Measurements from ENCODE around the gene FBXL13.
"Not testable (repeated sequence)": the region's sequence is repeated elsewhere in the genome, so short reads cannot be mapped to it uniquely, and the experiment has no call there.

Gene FBXL13

DNA sequence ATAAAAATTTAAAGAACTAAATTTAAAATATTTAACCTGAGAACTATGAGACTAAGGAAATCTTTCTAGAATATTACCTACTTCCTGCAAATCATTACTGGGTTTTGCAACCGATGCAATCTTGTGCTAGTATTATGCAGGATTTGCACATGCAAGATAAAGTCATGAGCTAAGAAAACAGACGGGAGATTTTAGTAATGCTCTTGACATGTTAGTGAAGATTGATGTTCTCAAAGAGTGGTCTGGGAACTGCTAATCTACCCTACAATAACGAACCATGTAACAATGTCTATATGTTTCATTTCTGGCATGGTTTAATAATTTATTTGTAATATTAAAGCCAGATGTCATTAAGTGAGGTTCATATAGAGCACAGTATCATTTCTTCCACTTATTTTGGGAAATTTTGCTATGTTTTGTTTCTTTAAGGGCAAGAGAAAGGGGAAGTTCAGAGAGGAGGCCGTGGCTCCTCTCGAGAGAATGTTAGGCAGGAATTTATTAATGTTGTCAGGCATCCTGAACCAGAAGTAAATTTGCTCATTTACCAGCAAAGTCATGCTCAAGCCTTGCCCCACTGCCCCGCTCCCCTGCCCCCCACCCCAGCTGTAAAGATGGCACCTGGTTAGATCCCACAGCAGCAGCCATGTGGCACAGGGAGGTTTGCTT, 139.0 kb downstream of the FBXL13 start:
- DNase-seq (ENCODE audit: low read depth in 3 of 3) = no peak

DNA sequence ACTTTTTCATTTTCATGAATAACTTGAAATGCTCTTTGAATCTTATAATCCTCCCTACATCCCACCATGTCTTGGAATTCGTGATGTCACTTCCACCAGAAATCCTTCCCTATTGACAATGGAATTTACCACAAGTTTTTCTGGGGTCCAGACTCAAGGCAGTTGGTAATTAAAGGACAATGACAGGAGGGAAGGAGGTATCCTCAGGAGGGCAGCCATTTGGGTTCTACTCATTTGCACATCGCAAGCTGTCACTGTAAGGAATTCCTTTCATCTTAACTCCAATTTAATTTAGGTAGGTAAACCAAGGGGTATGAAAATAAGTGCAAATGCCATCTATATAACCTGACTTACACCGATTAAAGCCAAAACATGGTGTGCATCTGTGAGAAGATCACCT, 139.9 kb downstream of the FBXL13 start:
- no peak for DNase-seq (ENCODE audit: low read depth in 3 of 3)

DNA sequence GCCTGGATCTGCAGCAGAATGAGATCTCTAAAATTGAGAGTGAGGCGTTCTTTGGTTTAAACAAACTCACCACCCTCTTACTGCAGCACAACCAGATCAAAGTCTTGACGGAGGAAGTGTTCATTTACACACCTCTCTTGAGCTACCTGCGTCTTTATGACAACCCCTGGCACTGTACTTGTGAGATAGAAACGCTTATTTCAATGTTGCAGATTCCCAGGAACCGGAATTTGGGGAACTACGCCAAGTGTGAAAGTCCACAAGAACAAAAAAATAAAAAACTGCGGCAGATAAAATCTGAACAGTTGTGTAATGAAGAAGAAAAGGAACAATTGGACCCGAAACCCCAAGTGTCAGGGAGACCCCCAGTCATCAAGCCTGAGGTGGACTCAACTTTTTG, 140.4 kb downstream of the FBXL13 start:
- DNase-seq (ENCODE audit: low read depth in 3 of 3) = no peak

DNA sequence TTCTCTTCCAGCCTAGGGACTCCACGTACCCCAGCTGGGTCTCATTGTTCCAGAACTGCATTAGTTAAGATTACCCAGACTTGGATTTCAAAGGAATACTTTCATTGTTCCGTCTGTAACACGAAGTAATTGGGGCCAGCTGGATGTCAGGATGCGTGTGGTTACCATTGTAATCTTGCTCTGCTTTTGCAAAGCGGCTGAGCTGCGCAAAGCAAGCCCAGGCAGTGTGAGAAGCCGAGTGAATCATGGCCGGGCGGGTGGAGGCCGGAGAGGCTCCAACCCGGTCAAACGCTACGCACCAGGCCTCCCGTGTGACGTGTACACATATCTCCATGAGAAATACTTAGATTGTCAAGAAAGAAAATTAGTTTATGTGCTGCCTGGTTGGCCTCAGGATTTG, 140.8 kb downstream of the FBXL13 start:
- no peak for DNase-seq (ENCODE audit: low read depth in 3 of 3)

DNA sequence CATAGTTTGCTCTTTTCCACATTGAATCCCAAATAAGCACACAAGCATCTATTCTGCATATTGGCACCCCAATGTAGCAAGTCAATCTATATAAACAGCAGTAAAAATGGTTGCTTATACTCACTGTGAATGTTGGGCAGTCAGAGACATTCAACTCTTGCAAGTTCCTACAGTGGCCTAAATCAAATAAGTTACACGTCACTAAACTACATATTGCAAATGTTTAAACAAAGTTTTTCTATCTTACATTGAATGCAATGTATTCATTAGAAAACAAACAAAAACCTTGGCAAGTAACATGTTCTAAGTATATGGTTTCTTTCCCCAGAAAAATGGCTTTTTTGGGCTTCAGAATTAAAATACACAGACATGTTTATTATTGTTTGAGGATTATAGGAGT, 142.8 kb downstream of the FBXL13 start:
- no peak for DNase-seq (ENCODE audit: low read depth in 3 of 3)

DNA sequence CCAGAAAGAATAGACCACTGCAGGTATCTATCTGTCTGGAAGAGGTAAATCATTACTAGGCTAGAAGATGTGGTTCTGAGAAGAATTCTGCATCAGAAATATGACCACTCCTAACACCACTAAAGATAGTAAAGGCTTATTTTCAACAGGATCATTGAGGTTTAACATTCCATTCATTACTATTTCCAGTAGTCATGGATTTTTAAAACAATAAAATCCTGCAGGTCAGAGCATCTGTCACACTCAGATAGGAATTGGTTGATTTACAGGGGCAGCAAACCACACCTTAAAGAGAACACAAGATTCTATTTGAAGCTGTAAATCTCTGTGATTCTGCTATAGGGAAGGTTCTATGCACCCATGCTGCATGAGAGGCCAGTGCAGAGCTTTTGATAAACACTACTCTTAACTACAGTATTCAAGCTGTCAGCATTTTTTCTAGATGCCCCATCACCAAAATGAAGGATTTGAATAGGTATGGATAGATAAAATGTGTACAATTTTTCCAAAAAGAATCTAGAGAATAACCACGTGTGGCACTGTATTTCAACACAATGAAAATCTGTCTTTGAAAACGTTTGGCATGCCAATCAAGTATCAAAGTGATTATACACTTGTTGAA, 147.2 kb downstream of the FBXL13 start:
- no peak for DNase-seq (ENCODE audit: low read depth in 3 of 3)

DNA sequence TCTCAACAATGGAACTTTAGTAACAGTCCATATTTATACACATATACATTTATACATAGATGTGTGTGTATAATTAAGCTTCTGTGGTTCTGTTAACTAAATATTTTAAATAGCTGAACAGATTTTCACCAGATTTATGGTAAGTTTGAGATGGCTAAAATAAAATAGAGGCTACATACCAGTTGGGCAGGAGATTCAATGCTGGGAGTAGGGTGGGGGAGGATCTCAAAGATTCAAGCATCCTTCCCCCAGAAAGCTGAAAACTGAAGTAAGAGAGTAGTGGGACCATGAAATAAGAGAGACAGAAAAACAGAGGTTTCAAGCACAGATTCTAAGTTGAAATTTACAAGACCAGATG, 147.8 kb downstream of the FBXL13 start:
- no peak for DNase-seq (ENCODE audit: low read depth in 3 of 3)

DNA sequence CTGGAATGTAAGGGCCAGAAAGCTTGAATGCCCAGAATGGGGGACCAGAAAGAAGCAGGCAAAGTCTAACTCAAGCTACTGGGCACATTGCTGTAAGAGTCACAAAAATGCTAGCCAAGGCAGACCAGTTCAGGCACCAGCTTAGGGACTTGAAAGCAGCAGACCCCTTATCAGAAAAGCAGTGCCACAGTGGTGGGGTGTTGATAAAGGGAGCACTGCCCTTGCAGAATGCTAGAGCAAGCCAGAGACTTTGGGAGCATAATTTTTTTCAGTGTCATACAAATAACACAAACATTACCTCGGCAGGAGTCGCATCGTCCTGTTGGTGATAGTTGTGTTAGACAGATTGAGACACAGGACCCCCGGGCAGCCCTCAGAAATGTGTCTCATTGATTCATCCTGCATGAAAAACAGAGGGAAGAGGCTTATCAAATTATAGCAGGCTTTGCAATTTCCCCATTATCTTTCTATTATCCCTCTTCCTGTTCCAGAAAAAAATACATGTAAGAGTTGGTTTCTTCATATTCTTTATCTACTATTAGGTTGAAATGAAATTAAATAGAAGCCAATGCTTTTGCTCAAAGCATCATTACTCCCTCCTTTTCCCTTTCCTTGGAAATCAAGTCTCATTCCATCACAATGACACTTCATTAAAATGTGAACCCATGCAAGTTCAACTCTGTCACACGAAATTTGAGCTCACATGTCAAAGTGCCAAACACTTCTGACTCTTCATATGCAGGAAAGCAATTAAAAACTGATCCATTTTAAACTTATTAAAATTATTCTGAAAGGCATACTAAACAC, 148.4 kb downstream of the FBXL13 start:
- no peak for DNase-seq (ENCODE audit: low read depth in 3 of 3)

DNA sequence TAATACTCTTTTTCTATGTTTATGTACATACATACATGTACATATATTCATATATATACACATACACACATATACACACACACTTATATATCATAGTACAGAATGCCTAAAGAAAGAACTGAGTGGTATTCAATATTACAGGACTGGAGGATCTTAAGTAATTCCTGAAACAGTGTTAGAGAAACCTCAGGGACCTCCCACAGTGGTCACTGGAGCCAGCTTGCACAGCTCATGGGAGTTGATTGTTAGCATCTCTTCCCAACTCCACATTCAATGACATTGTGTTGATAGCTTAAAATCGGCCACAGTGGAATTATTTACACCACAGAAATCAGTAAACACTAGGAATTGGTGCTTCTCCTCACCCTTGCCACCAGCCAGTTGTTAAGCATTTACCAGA, 155.8 kb downstream of the FBXL13 start:
- no peak for DNase-seq (ENCODE audit: low read depth in 3 of 3)

DNA sequence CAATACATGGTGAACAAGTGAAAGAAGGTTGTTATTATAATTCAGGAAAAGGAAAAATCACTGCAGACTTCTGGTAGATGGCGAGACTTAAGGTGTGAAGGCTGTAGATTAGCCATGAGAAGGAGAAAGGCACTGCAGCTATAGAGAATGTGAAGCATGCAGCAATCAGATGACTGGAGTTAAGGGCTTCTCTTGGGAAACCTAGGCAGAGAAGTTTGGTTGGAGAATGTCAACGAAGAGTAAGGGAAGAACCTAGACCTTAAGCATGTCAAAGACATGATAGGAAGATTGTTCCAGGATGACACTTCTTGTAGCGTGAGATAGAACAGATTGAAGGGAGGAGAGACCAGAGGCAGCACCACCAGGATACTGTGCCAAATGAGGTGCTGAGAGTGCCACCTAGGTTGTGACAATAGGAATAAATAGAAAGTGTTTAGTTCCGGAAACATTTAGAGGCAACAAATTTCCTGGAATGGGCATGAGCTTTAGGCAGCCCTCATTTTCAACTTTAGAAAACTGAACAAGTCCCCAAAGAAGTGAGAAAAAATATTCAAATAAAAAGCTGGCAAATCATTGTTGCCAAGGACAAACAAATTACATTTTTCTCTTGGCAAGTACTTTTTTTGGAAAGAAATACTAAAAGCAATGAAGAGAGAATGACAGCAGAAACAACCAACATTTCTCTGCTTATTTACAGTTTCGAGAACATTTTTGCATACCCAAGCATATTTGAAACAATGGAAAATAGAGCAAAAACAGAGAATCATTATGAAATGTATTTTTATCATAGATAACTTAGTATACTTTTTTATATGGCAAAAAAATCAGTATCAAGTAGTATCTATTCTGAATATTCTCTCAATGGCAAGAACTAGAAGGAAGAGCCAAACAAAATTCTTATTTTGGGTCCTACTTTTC, 156.9 kb downstream of the FBXL13 start:
- no peak for DNase-seq (ENCODE audit: low read depth in 3 of 3)

DNA sequence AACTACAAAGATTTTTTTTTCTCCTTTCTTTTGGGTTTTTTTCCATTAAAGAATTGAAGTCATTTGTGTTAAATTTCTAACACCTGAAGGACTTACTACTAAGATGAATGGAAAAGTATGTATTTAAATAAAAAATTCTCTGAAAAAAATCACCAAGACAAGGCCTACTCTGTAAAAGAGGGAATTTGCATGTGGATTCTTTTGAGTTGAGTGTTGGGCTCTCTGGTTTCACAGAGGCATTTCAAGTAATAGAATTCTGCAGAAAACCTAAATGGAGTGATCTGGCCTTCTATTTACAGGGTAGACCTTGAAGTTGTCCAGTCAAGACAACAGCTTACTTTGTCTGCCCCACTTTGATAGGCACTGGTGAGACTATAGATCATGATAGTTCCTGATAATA, 157.7 kb downstream of the FBXL13 start:
- DNase-seq (ENCODE audit: low read depth in 3 of 3) = no peak

DNA sequence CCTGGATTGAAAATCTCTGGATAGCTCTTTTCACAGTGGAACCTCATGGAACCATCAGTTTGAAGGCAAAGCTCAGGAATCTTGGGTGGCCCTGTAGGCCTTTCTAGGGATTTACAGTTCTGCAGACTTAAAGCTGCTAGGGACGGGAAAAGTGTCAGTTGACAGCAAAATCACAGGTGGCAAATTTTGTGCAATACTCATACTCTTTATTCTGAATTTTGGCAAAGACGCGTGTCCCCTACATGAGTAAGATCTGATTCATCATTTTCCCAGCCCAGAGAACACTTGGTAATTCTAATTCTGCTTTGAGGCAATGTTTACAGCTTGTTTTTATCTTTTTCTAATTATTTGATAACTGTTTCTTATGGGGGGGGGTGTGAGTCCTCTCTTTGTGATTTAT, 158.2 kb downstream of the FBXL13 start:
- DNase-seq (ENCODE audit: low read depth in 3 of 3) = no peak

DNA sequence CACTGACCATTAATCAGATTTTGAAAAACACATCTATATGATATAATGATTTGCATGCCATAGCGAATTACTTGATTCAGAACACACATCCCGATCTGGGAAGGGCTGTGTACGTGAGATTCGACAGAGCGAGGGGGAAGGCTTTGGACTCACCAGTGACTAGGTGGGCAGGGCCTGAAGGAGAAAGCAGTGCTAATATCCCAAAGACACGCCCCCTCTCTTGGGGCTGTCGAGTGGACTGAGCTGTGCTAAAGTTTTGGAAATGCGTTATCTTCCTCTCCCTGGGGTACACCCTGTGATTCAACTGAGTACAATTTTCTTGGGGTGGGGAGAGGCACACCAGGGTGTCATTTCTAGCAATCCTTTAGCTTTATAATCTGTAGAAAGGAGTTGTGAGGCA, 160.0 kb downstream of the FBXL13 start:
- no peak for DNase-seq (ENCODE audit: low read depth in 3 of 3)

DNA sequence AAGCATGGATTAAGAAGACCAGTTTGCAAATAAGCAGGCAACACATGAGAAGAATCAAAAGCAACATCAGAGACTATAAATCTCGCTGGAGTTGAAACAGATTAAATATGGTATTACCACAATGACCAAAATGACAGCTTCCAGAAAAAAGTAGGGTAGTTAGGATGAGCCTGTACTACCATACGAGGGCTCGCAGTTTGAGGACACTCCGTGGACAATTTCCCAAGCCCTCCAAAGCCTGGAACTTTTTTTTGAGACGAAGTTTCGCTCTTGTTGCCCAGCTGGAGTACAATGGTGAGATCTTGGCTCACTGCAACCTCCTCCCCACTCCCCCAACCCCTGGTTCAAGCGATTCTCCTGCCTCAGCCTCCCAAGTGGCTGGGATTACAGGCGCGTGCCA, 160.8 kb downstream of the FBXL13 start:
- DNase-seq (ENCODE audit: low read depth in 3 of 3) = no peak

DNA sequence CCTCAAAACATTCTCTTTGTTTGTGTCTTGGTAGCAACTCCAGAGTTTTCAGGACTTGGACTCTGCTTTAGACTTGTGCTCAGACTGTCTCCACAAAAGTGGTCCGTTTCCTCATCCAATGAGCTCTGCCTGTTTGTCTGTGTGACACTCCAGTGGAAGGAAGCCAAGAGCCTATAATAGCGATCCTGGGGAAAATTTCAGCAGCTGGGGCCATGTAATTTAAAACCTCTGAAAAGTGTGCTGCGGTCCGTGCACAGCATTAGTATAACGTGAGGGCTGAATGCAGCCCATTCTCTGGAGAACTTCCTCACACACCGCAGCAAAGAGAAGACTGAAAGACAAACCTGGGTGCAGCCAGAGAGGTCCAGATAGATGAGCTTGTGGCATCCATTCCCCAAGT, 161.9 kb downstream of the FBXL13 start, which contains the start of gene LRRC17:
LRRC17 (plus strand) TSS at position 259 of the 400 bp plus-strand sequence. CDS start 20,914 bp downstream, outside the sequence.
- no peak for DNase-seq (ENCODE audit: low read depth in 3 of 3)

DNA sequence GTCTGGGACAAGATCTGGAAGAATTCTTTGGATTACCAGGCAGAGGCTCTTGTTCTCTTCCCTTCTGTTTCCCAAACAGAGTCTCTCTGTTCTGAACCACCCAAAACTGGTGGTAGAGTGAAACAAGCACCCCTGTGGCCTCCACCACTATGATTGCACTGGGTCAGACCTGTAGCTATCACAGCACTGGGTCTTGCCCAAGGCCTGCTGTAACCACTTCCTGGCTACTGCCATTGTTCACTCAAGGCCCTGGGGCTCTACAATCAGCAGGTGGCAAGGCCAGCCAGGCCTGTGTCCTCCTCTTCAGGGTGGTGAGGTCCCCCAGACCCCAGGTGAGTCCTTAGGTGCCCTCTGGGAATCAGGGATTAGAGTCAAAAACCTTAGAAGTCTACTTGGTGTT, 165.9 kb downstream of the FBXL13 start:
- DNase-seq (ENCODE audit: low read depth in 3 of 3) = no peak

DNA sequence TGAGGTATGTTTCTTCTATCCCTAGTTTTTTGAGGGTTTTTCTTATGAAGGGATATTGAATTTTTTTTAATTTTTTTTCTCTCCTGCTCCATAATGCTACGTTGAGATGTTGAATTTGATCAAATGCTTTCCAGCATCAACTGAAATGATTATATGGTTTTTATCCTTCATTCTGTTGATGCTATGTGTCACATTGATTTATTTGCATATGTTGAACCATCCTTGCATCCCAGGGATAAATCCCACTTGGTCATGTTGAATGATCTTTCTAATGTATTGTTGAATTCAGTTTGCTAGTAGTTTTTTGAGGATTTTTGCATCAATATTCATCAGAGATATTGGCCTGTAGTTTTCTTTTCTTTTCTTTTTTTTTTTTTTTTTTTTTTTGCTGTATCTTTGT, 171.0 kb downstream of the FBXL13 start:
- not testable (repeated sequence) for DNase-seq (ENCODE audit: low read depth in 3 of 3)

DNA sequence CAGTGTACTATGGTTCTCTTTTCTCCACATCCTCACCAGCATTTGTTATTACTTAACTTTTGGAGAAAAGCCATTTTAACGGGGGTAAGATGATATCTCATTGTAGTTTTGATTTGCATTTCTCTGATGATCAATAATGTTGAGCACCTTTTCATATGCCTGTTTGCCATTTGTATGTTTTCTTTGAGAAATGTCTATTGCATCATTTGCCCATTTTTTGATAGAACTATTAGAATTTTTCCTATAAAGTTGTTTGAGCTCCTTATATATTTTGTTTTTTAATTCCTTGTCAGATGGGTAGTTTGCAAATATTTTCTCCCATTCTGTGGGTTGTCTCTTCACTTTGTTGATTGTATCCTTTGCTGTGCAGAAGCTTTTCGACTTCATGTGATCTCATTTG, 172.5 kb downstream of the FBXL13 start:
- DNase-seq (ENCODE audit: low read depth in 3 of 3) = not testable (repeated sequence)

DNA sequence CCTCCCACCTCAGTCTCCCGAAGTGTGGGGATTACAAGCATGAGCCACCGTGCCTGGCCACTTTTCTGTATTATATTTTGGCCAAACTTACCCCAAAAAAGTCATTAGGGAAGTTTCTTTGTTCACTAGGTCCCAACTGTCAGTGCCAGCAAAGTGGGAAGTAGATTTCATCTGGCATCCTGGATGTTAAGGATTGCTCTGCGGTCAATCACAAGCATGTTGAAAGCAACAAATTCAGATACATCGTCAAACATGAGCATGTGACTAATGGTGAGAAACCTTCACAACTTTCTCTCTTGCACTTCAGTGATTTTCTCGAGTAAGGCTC, 176.1 kb downstream of the FBXL13 start:
- DNase-seq (ENCODE audit: low read depth in 3 of 3) = no peak

DNA sequence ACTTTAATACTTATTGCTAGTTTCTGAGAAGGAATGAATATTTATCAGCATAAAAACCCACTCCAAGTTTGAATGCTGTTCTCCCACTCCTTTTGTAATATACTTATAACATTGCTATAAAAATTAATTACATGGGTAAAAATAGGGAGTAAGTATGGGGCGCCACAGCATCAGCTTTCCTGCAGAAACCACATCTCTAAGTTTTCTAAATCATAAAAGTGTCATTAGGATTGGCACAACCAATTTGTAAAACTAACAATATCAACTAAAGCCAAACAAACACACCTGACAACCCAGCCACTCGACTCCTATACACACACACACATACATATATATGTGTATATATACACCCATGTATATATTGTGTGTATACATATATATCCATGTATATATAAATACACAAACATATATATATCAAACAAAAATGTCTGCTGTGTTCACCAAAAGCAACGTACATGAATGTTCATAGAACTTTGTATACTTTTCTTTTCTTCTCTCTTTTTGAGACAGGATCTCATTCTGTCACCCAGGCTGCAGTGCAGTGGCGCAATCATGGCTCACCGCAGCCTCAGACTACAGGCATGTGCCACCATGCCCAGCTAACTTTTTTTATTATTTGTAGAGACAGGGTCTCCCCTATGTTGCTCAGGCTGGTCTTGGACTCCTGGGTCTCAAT, 176.6 kb downstream of the FBXL13 start:
- DNase-seq (ENCODE audit: low read depth in 3 of 3) = no peak

DNA sequence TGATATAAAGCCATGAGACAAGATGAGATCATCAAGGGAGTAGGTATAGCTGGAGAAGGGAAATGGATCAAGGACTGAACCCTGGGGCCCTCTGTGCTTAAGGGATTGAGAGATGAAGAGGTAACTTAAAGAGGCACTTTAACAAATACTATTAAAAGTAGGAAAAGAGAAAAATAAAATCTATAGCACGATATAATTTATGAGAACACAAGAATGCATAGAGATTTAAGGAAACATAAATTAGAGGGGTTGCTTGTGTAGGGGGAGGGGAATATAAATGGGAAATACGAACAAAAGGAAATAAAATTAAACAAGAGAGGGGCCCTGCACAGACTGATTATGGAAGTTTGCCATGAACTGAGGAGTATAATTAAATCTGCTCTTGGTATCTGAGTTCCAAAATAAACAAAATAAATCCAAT, 177.4 kb downstream of the FBXL13 start:
- no peak for DNase-seq (ENCODE audit: low read depth in 3 of 3)

DNA sequence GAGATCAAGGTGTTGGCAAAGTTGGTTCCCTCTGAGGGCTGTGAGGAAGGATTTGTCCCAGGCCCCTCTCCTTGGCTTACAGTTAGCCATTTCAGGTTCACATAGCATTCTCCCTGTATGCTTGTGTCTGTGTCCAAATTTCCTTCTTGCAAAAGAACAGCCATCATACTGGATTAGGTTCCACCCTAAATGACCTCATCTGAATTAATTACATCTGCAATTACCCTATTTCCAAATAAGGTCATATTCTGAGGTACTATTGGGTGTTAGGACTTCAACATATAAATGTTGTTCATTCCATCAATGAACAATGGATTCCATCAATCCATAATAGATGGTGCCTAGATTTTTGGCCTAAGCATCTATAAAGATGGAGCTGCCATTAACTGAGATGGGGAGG, 178.0 kb downstream of the FBXL13 start:
- no peak for DNase-seq (ENCODE audit: low read depth in 3 of 3)
